Mesothelial cell of epicardium (in vitro differentiated cells): ENCODE results near the gene AUTS2. TPM values are rescaled to one million over a fixed set of nuclear protein-coding genes. Genes with fewer than 3 reads are reported as not detected.

ENCODE experiments used
- DNase-seq, 2 experiments: peaks; one replicate each; pipeline ENCODE4 v3.0.0; 2021; ENCODE audit warnings: low spot score in 2 of 2; ENCODE audit not compliant: unreplicated experiment in 2 of 2
- H3K27ac Mint-ChIP-seq: 2 replicates; pipeline ENCODE4 v1.8.0; 2021; ENCODE audit warnings: mixed read lengths
- H3K27me3 Mint-ChIP-seq: 2 replicates; pipeline ENCODE4 v1.8.0; 2021; ENCODE audit warnings: low read depth, mixed read lengths
- H3K36me3 Mint-ChIP-seq: 2 replicates; pipeline ENCODE4 v1.8.0; 2021; ENCODE audit warnings: mixed read lengths
- H3K4me1 Mint-ChIP-seq: 2 replicates; pipeline ENCODE4 v1.8.0; 2021; ENCODE audit warnings: mixed read lengths
- H3K4me3 Mint-ChIP-seq: 2 replicates; pipeline ENCODE4 v1.8.0; 2021; ENCODE audit warnings: mild to moderate bottlenecking, moderate library complexity, mixed read lengths
- H3K9me3 Mint-ChIP-seq: 2 replicates; pipeline ENCODE4 v1.8.0; 2021; ENCODE audit warnings: mixed read lengths
- CTCF ChIP-seq: fragments of 200-600 bp; sonication (generic); IDR thresholded peaks from one replicate; pipeline ENCODE4 v1.5.0; 2021; ENCODE audit warnings: antibody characterized with exemption; ENCODE audit not compliant: unreplicated experiment
- total RNA-seq: library from RNA; stranded (reverse); gene quantifications from 3 replicates; pipeline ENCODE4 v1.2.1, GENCODE V29; 2021

AUTS2 gene
- total RNA-seq, 1 donor from 2014 or later = 135 TPM

DNA sequence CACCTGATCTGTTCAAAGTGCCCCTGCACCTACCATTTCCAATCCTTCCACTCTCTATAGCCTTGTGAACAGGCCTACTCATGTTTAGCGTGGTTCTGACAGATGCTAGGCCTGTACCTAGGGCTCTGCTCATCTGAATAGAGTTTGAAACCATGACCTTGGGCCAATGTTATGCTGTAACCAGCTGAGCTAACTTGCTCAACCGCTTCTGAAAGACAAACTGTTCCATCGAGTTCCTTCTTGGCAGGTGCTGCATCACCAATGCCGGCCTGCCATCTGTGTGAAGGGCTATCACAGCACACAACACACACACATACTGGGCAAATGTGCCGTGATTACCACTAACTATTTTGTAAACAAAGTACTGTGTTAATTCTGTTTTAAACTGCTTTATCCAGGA is 1114.7 kb downstream of the AUTS2 start:
- peaks cover 3% of the 10 kb centered on the region for H3K27me3 Mint-ChIP-seq
- H3K4me3 Mint-ChIP-seq = no peak overlapping the region
- TF ChIP-seq CTCF = no peak

GRCh38 chr7:70714506-70715038 is 1116.3 kb downstream of the AUTS2 start:
- no peak for DNase-seq
- Mint-ChIP-seq H3K4me3 (no peak overlapping the region), H3K27ac (no peak overlapping the region), H3K4me1 (peaks cover 17% of the 10 kb centered on the region), H3K9me3 (peaks cover 11% of the 10 kb centered on the region), H3K27me3 (no peaks in the 10 kb centered on the region), H3K36me3 (peaks cover 21% of the 10 kb centered on the region)
- no peak for TF ChIP-seq CTCF

More for the DNA sequence above, 1114.7 kb downstream of the AUTS2 start:
- DNase-seq = no peak
- peaks cover 18% of the 10 kb centered on the region for H3K36me3 Mint-ChIP-seq
- H3K27ac Mint-ChIP-seq = no peak overlapping the region
- H3K4me1 Mint-ChIP-seq = peaks cover 21% of the 10 kb centered on the region
- H3K9me3 Mint-ChIP-seq = peaks cover 11% of the 10 kb centered on the region

DNA sequence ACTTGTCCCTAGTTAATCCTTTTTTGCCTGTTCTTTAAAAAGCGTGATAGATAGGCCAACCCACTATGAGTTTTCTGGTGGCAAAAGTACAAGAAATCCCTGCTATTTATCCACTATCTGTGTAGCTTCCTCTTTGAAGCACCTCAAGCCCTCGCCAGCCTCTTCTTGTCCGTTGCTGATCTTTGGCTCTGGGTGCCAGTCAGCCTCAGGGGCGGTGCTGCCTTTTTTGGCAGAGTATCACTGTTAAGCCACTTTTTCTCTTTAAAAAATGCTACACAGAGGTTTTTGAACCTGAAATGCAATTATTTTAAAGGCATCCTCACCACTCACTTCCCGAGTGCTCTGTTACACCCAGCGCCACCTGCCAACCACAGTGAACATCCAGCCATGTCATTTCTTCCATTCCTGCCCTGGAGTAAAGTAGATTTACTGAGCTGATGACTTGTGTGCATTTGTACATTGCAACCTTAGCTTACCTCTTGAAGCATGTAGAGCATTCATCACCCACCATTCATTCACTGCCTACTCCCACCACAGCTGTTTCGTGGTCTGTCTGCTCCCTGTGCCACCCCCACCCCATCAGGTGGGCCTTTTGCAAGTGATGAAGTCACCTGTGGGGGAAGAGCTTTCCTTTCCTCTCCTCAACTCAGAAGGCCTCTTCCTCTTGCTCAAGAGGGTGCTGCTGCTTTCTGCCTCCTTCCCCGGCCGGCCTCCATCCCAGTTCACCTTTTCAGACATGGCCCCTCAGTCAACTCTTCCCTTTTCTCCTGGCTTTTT is 1119.5 kb downstream of the AUTS2 start:
- no peak overlapping the region for H3K27ac Mint-ChIP-seq
- H3K9me3 Mint-ChIP-seq = peaks cover 11% of the 10 kb centered on the region
- no peak for TF ChIP-seq CTCF
- no peak overlapping the region for H3K4me3 Mint-ChIP-seq
- DNase-seq = no peak
- H3K36me3 Mint-ChIP-seq = peaks cover 23% of the 10 kb centered on the region
- peaks cover 18% of the 10 kb centered on the region for H3K4me1 Mint-ChIP-seq
- no peaks in the 10 kb centered on the region for H3K27me3 Mint-ChIP-seq

DNA sequence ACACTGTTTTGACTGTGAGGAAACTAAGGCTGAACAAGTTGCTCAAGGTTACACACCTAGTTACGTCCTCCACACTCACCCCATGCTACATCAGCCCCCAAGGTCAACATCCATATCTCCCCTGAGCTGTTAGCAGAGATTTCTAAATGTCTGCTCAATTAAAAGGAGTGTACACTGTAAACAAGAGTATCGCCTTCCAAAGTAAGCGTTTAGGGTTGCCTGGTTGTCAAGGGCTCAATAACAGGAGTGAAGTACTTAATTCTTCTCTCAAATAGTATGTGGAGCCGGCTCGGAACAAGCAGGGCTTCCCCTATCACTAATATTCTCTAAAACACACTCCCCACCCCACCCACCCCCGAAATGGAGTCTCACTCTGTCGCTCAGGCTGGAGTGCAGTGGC is 1120.8 kb downstream of the AUTS2 start:
- peaks cover 16% of the 10 kb centered on the region for H3K36me3 Mint-ChIP-seq
- TF ChIP-seq CTCF = no peak
- H3K27me3 Mint-ChIP-seq = no peaks in the 10 kb centered on the region
- no peak overlapping the region for H3K27ac Mint-ChIP-seq
- H3K4me3 Mint-ChIP-seq = no peak overlapping the region
- peaks cover 11% of the 10 kb centered on the region for H3K9me3 Mint-ChIP-seq
- peaks cover 18% of the 10 kb centered on the region for H3K4me1 Mint-ChIP-seq
- DNase-seq = no peak

GRCh38 chr7:70720191-70720873 is 1122.1 kb downstream of the AUTS2 start:
- Mint-ChIP-seq H3K4me3 (no peak overlapping the region), H3K4me1 (peaks cover 25% of the 10 kb centered on the region), H3K9me3 (no peaks in the 10 kb centered on the region), H3K36me3 (peaks cover 6% of the 10 kb centered on the region), H3K27me3 (no peaks in the 10 kb centered on the region), H3K27ac (no peak overlapping the region)
- no peak for DNase-seq
- TF ChIP-seq CTCF = no peak
